GM23338 (cell line): ENCODE results near the gene CASP7. TPM values are rescaled to one million over a fixed set of nuclear protein-coding genes. Genes with fewer than 3 reads are reported as not detected.

Experiments used
- ATAC-seq: fragments of 200-7000 bp; cut with Tn5 transposase; 3 replicates; pipeline ENCODE4 v1.9.1; 2020
- DNase-seq: peaks from one replicate; pipeline ENCODE4 v3.0.0-alpha.2; 2015; ENCODE audit warnings: low spot score
- H2AFZ ChIP-seq: fragments of 200-600 bp; sonication (generic); 2 replicates; pipeline ENCODE4 v1.8.0; 2016; ENCODE audit warnings: antibody characterized with exemption, mild to moderate bottlenecking, moderate library complexity
- H3F3A ChIP-seq: fragments of 200-600 bp; sonication (generic); replicated peaks from 2 replicates; pipeline ENCODE4 v1.8.0; 2017; ENCODE audit warnings: antibody characterized with exemption, mixed run types, low read depth
- H3K27ac ChIP-seq: fragments of 200-600 bp; sonication (generic); 2 replicates; pipeline ENCODE4 v1.6.1; 2016; ENCODE audit warnings: low read depth
- H3K27me3 ChIP-seq: fragments of 200-600 bp; sonication (generic); 2 replicates; pipeline ENCODE4 v1.8.0; 2016; ENCODE audit warnings: mild to moderate bottlenecking, mixed run types, moderate library complexity; ENCODE audit not compliant: insufficient read depth
- H3K36me3 ChIP-seq: fragments of 200-600 bp; sonication (generic); 2 replicates; pipeline ENCODE4 v1.8.0; 2016; ENCODE audit warnings: mild to moderate bottlenecking; ENCODE audit not compliant: insufficient read depth
- H3K4me1 ChIP-seq: fragments of 200-600 bp; sonication (generic); 2 replicates; pipeline ENCODE4 v1.8.0; 2016; ENCODE audit warnings: mild to moderate bottlenecking, moderate library complexity; ENCODE audit not compliant: insufficient read depth
- H3K4me2 ChIP-seq: fragments of 200-600 bp; sonication (generic); 2 replicates; pipeline ENCODE4 v1.7.1; 2017; ENCODE audit warnings: mixed run types
- H3K4me3 ChIP-seq: fragments of 200-600 bp; sonication (generic); 2 replicates; pipeline ENCODE4 v1.6.1; 2016; ENCODE audit warnings: mixed run types
- H3K79me2 ChIP-seq: fragments of 200-600 bp; sonication (generic); replicated peaks from 2 replicates; pipeline ENCODE4 v1.8.0; 2017; ENCODE audit warnings: mild to moderate bottlenecking; ENCODE audit not compliant: insufficient read depth
- H3K9me2 ChIP-seq: fragments of 200-600 bp; sonication (generic); 2 replicates; pipeline ENCODE4 v1.8.0; 2017; ENCODE audit not compliant: insufficient read depth
- H4K20me1 ChIP-seq: fragments of 200-600 bp; sonication (generic); replicated peaks from 2 replicates; pipeline ENCODE4 v1.8.0; 2017; ENCODE audit warnings: mild to moderate bottlenecking; ENCODE audit not compliant: insufficient read depth
- H3K27ac Mint-ChIP-seq: 2 replicates; pipeline ENCODE4 v1.8.0; 2020; ENCODE audit warnings: inconsistent platforms, mild to moderate bottlenecking, moderate library complexity, mixed read lengths
- H3K27me3 Mint-ChIP-seq: 3 replicates; pipeline ENCODE4 v1.8.0; 2022; ENCODE audit warnings: low read depth, mild to moderate bottlenecking, moderate library complexity, mixed read lengths, inconsistent platforms; ENCODE audit not compliant: insufficient read depth, poor library complexity
- H3K36me3 Mint-ChIP-seq: 3 replicates; pipeline ENCODE4 v1.8.0; 2021; ENCODE audit warnings: low read depth, mild to moderate bottlenecking, inconsistent platforms, moderate library complexity, mixed read lengths
- H3K4me1 Mint-ChIP-seq: 3 replicates; pipeline ENCODE4 v1.8.0; 2020; ENCODE audit warnings: mild to moderate bottlenecking, inconsistent platforms, mixed read lengths
- H3K4me3 Mint-ChIP-seq: 3 replicates; pipeline ENCODE4 v1.8.0; 2021; ENCODE audit warnings: moderate library complexity, mild to moderate bottlenecking, inconsistent platforms, mixed read lengths
- H3K9me3 Mint-ChIP-seq: 3 replicates; pipeline ENCODE4 v1.8.0; 2020; ENCODE audit warnings: moderate library complexity, mild to moderate bottlenecking, inconsistent platforms, mixed read lengths
- CREB1 ChIP-seq: fragments of 250-450 bp; sonication (Bioruptor Pico); IDR thresholded peaks from 2 replicates; pipeline ENCODE4 v1.5.0; 2020; ENCODE audit warnings: low read depth, mild to moderate bottlenecking, moderate library complexity
- CTCF ChIP-seq, 2 experiments: fragments of 200-600 bp in 1 of 2; sonication (generic) in 1 of 2; conservative IDR thresholded peaks; 2 replicates each; pipeline versions ENCODE4 v1.5.1 to v1.6.1; 2016 to 2017; ENCODE audit warnings: antibody characterized with exemption in 2 of 2, low read depth in 2 of 2, mild to moderate bottlenecking in 2 of 2, moderate library complexity in 1 of 2
- ETS1 ChIP-seq: IDR thresholded peaks from 2 replicates; pipeline ENCODE4 v1.6.1; 2016; ENCODE audit warnings: antibody characterized with exemption
- EZH2 ChIP-seq: fragments of 200-600 bp; sonication (generic); IDR thresholded peaks from one replicate; pipeline ENCODE4 v1.8.0; 2017; ENCODE audit warnings: antibody characterized with exemption, mild to moderate bottlenecking, low read depth; ENCODE audit not compliant: unreplicated experiment
- EZH2phosphoT487 ChIP-seq: fragments of 200-600 bp; sonication (generic); IDR thresholded peaks from one replicate; pipeline ENCODE4 v1.8.1; 2018; ENCODE audit warnings: antibody characterized with exemption; ENCODE audit not compliant: unreplicated experiment
- JUNB ChIP-seq: IDR thresholded peaks from one replicate; pipeline ENCODE4 v1.6.1; 2016; ENCODE audit warnings: antibody characterized with exemption; ENCODE audit not compliant: unreplicated experiment
- NANOG ChIP-seq: IDR thresholded peaks from 2 replicates; pipeline ENCODE4 v1.6.1; 2016; ENCODE audit warnings: antibody characterized with exemption, borderline replicate concordance
- POLR2AphosphoS5 ChIP-seq: IDR thresholded peaks from 2 replicates; pipeline ENCODE4 v1.6.1; 2016; ENCODE audit warnings: antibody characterized with exemption, low read depth
- REST ChIP-seq: IDR thresholded peaks from one replicate; pipeline ENCODE4 v1.6.1; 2018; ENCODE audit warnings: antibody characterized with exemption; ENCODE audit not compliant: unreplicated experiment
- STAT1 ChIP-seq: IDR thresholded peaks from one replicate; pipeline ENCODE4 v1.6.1; 2016; ENCODE audit warnings: antibody characterized with exemption; ENCODE audit not compliant: unreplicated experiment
- ZNF114 ChIP-seq: fragments of 250-450 bp; sonication (Bioruptor Pico); IDR thresholded peaks from 2 replicates; pipeline ENCODE4 v1.5.0; 2020; ENCODE audit warnings: mild to moderate bottlenecking, moderate library complexity
- ZNF331 ChIP-seq: fragments of 250-450 bp; sonication (Bioruptor Pico); IDR thresholded peaks from 2 replicates; pipeline ENCODE4 v1.5.0; 2020; ENCODE audit warnings: low read depth, mild to moderate bottlenecking, moderate library complexity
- ZNF462 ChIP-seq: fragments of 250-450 bp; sonication (Bioruptor Pico); IDR thresholded peaks from 2 replicates; pipeline ENCODE4 v1.5.0; 2020; ENCODE audit warnings: mild to moderate bottlenecking, moderate library complexity
- polyA plus RNA-seq: library from polyadenylated mRNA; unstranded; fragments of >200 nt; fragmentation: Nextera tagmentation; extraction: Ambion mirVana; gene quantifications from 2 replicates; pipeline ENCODE4 v1.2.1, GENCODE V29; 2016
- total RNA-seq: library from RNA; depleted of rRNA; stranded (reverse); fragments of >200 nt; shearing (Covaris generic); gene quantifications from 2 replicates; pipeline ENCODE4 v1.2.3, GENCODE V29; 2014

The CASP7 gene
- total and polyA plus RNA-seq, 2 experiments from 2014 or later = 2.1 to 7.0 TPM

GRCh38 chr10:113712755-113713639 is 33.3 kb downstream of the CASP7 start:
- H3K4me1 Mint-ChIP-seq = peaks cover 52% of the 10 kb centered on the region
- TF ChIP-seq NANOG = no peak
- TF ChIP-seq EZH2 = no peak
- TF ChIP-seq ZNF462 = no peak
- no peak for TF ChIP-seq ETS1
- no peak for TF ChIP-seq REST
- TF ChIP-seq ZNF114 (CRISPR knock-in tag) = no peak
- TF ChIP-seq POLR2AphosphoS5 = no peak
- no peak for TF ChIP-seq CTCF (conservative IDR thresholded peaks at IDR 0.05; ENCODE audit: low read depth in 2 of 2)
- no peak for TF ChIP-seq JUNB
- TF ChIP-seq CREB1 (CRISPR knock-in tag) = no peak
- TF ChIP-seq STAT1 = no peak
- TF ChIP-seq EZH2phosphoT487 = no peak
- TF ChIP-seq ZNF331 (CRISPR knock-in tag) = no peak
- Histone ChIP-seq H3K27ac (0 out of 2 replicates have a peak overlapping the region, but pooled peaks have one; percentile 12), H3K79me2 (no peaks in the 10 kb centered on the region), H3K4me1 (peaks cover 31% of the 10 kb centered on the region), H3K36me3 (no peaks in the 10 kb centered on the region), H3K9me2 (no peaks in the 10 kb centered on the region), H3K4me3 (no peak overlapping the region), H3K27me3 (no peaks in the 10 kb centered on the region), H4K20me1 (no peaks in the 10 kb centered on the region), H3F3A (no peaks in the 10 kb centered on the region), H2AFZ (no peak overlapping the region), H3K4me2 (no peak overlapping the region)
- H3K4me3 Mint-ChIP-seq = peak overlapping the region; percentile 10; the same call in 1 of the 3 replicates
- no peaks in the 10 kb centered on the region; the same call in 2 of the 3 replicates for H3K9me3 Mint-ChIP-seq
- DNase-seq = peak; percentile 80
- peaks cover 3% of the 10 kb centered on the region; the same call in 1 of the 3 replicates for H3K36me3 Mint-ChIP-seq
- H3K27me3 Mint-ChIP-seq = peaks cover 4% of the 10 kb centered on the region
- 0 out of 2 replicates have a peak overlapping the region, but pooled peaks have one; percentile 19 for H3K27ac Mint-ChIP-seq
- ATAC-seq = peak; percentile 93
